A673 (cell line): ENCODE measurements around the gene GALNT18. TPM values are rescaled to one million over a fixed set of nuclear protein-coding genes. Genes with fewer than 3 reads are reported as not detected.

Source experiments
- BruUV-seq: library from RNA; stranded (reverse); fragments of 400-500 nt; replicated peaks from 2 replicates; lab custom pipeline; 2021; lab: Mats Ljungman, UMichigan
- CTCF ChIA-PET: fragments of 300-600 bp; sonication (Branson Sonifier 250); formaldehyde crosslinking; loops from one replicate; lab custom pipeline; 2022; ENCODE audit warnings: antibody characterized with exemption; lab: Charles Lee
- POLR2A ChIA-PET: fragments of 300-600 bp; sonication (Branson Sonifier 250); formaldehyde crosslinking; loops from one replicate; lab custom pipeline; 2022; ENCODE audit warnings: antibody characterized with exemption; ENCODE audit not compliant: low non-redundant PET; lab: Charles Lee
- DNase-seq: peaks from one replicate; pipeline ENCODE4 v3.0.0-alpha.2; 2015; ENCODE audit warnings: low spot score
- H3K27ac ChIP-seq: fragments of 200-600 bp; sonication (generic); 2 replicates; pipeline ENCODE4 v1.5.1; 2016; ENCODE audit warnings: mixed run types, low read depth, mild to moderate bottlenecking, mixed read lengths, antibody characterized with exemption, low read length; ENCODE audit not compliant: poor library complexity, severe bottlenecking
- H3K27me3 ChIP-seq: fragments of 200-600 bp; sonication (generic); replicated peaks from 2 replicates; pipeline ENCODE4 v1.6.1; 2017; ENCODE audit warnings: mixed run types, low read depth, mild to moderate bottlenecking, mixed read lengths, antibody characterized with exemption, low read length; ENCODE audit not compliant: insufficient read depth, poor library complexity
- H3K36me3 ChIP-seq: fragments of 200-600 bp; sonication (generic); 2 replicates; pipeline ENCODE4 v1.6.1; 2016; ENCODE audit warnings: mixed run types, mild to moderate bottlenecking, mixed read lengths, antibody characterized with exemption, low read length; ENCODE audit not compliant: insufficient read depth, poor library complexity, severe bottlenecking
- H3K4me1 ChIP-seq: fragments of 200-600 bp; sonication (generic); 2 replicates; pipeline ENCODE4 v1.6.1; 2017; ENCODE audit warnings: mixed run types, mild to moderate bottlenecking, mixed read lengths, antibody characterized with exemption, low read length; ENCODE audit not compliant: insufficient read depth, poor library complexity, severe bottlenecking
- H3K4me3 ChIP-seq: fragments of 200-600 bp; sonication (generic); 2 replicates; pipeline ENCODE4 v1.5.1; 2016; ENCODE audit warnings: low read depth, mixed run types, mild to moderate bottlenecking, mixed read lengths, low read length; ENCODE audit not compliant: poor library complexity, severe bottlenecking
- H3K9me3 ChIP-seq: fragments of 200-600 bp; sonication (generic); 2 replicates; pipeline ENCODE4 v1.6.1; 2016; ENCODE audit warnings: mixed run types, low read depth, mild to moderate bottlenecking, mixed read lengths, antibody characterized with exemption, low read length; ENCODE audit not compliant: poor library complexity, severe bottlenecking
- EZH2 ChIP-seq: fragments of 200-600 bp; sonication (generic); IDR thresholded peaks from 2 replicates; pipeline ENCODE4 v1.6.1; 2017; ENCODE audit warnings: borderline replicate concordance, low read depth, mild to moderate bottlenecking, mixed read lengths, antibody characterized with exemption, low read length; ENCODE audit not compliant: poor library complexity, severe bottlenecking
- intact Hi-C: fragments of 100-400 bp; cut with micrococcal nuclease; formaldehyde crosslinking; loops from one replicate; pipeline ENCODE4 v1.10.0; 2022; ENCODE audit not compliant: unreplicated experiment
- total RNA-seq: library from RNA; stranded (reverse); gene quantifications from 2 replicates; pipeline ENCODE4 v1.2.3, GENCODE V29; 2021
- TF ChIP-seq, protein P1 (sequence below): fragments of 300-800, 200-600 bp; sonication (generic); conservative IDR thresholded peaks from 2 replicates; pipeline ENCODE4 v1.5.1; 2017; ENCODE audit warnings: low read depth, mild to moderate bottlenecking, antibody characterized with exemption, low read length, moderate library complexity, mixed read lengths

GALNT18 gene
- total RNA-seq, 1 experiment from 2014 or later = 0.37 TPM

GRCh38 chr11:11246166-11246565 is 375.6 kb downstream of the GALNT18 start:
- BruUV-seq = no TSS peak
- POLR2A ChIA-PET = no interaction called here

GRCh38 chr11:11245453-11245852 is 376.4 kb downstream of the GALNT18 start:
- POLR2A ChIA-PET = no interaction called here
- Histone ChIP-seq H3K4me1 (peaks cover 4% of the 10 kb centered on the region), H3K27me3 (no peaks in the 10 kb centered on the region), H3K4me3 (no peak overlapping the region), H3K9me3 (no peaks in the 10 kb centered on the region), H3K36me3 (no peaks in the 10 kb centered on the region), H3K27ac (no peak overlapping the region)
- intact Hi-C loops = no loop called here
- no TSS peak for BruUV-seq
- DNase-seq = no peak
- no peak for TF ChIP-seq EZH2
- TF ChIP-seq, protein P1, sequence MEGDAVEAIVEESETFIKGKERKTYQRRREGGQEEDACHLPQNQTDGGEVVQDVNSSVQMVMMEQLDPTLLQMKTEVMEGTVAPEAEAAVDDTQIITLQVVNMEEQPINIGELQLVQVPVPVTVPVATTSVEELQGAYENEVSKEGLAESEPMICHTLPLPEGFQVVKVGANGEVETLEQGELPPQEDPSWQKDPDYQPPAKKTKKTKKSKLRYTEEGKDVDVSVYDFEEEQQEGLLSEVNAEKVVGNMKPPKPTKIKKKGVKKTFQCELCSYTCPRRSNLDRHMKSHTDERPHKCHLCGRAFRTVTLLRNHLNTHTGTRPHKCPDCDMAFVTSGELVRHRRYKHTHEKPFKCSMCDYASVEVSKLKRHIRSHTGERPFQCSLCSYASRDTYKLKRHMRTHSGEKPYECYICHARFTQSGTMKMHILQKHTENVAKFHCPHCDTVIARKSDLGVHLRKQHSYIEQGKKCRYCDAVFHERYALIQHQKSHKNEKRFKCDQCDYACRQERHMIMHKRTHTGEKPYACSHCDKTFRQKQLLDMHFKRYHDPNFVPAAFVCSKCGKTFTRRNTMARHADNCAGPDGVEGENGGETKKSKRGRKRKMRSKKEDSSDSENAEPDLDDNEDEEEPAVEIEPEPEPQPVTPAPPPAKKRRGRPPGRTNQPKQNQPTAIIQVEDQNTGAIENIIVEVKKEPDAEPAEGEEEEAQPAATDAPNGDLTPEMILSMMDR = no peak
- CTCF ChIA-PET = no interaction called here

More at GRCh38 chr11:11246166-11246565, 375.6 kb downstream of the GALNT18 start:
- H3K36me3 ChIP-seq = no peaks in the 10 kb centered on the region
- H3K27me3 ChIP-seq = no peaks in the 10 kb centered on the region
- TF ChIP-seq, protein P1 = no peak
- TF ChIP-seq EZH2 = no peak
- no peak overlapping the region for H3K4me3 ChIP-seq
- peaks cover 4% of the 10 kb centered on the region for H3K4me1 ChIP-seq
- no peak for DNase-seq
- CTCF ChIA-PET = no interaction called here
- intact Hi-C loops = no loop called here
- H3K9me3 ChIP-seq = no peaks in the 10 kb centered on the region
- H3K27ac ChIP-seq = no peak overlapping the region

DNA sequence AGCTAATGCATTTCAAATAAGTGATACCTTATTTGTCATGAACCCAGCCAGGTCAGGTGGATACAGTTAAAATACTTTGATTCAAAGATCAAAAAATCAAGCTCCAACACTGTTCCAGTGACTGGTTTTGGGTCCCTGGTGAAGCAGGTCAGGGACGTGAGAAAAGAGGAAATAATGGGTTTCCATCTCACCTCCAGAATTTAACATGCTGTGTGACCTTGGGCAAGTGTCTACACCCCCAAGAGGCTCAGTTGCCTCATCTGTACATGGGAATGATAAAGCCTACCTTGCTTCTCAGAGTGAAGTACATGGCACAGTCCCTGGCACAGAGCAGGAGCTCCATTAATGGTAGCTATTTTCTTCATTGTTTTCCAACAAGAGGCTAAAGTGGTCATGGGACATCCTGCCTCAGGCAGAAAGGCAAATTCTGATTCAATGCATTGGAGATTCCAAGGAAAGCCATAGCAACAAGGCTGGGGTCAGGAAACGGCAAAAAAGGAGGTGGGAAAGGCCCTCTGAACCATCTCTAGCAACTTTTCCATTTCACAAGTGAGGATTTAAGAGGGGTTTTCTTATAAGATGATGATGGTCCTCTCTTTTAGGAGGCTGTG is 377.2 kb downstream of the GALNT18 start:
- CTCF ChIA-PET = no interaction called here

More for the DNA sequence above, 377.2 kb downstream of the GALNT18 start:
- TF ChIP-seq, protein P1 = no peak
- no peak for TF ChIP-seq EZH2
- BruUV-seq = no TSS peak
- no peak for DNase-seq
- Histone ChIP-seq H3K4me1 (peaks cover 4% of the 10 kb centered on the region), H3K4me3 (no peak overlapping the region), H3K27ac (no peak overlapping the region), H3K9me3 (no peaks in the 10 kb centered on the region), H3K36me3 (no peaks in the 10 kb centered on the region), H3K27me3 (no peaks in the 10 kb centered on the region)
- intact Hi-C loops = no loop called here
- POLR2A ChIA-PET = no interaction called here
